ENCODE results near the gene MT1X.
"Not testable (repeated sequence)": the region's sequence is repeated elsewhere in the genome, so short reads cannot be mapped to it uniquely, and the experiment has no call there.

DNA sequence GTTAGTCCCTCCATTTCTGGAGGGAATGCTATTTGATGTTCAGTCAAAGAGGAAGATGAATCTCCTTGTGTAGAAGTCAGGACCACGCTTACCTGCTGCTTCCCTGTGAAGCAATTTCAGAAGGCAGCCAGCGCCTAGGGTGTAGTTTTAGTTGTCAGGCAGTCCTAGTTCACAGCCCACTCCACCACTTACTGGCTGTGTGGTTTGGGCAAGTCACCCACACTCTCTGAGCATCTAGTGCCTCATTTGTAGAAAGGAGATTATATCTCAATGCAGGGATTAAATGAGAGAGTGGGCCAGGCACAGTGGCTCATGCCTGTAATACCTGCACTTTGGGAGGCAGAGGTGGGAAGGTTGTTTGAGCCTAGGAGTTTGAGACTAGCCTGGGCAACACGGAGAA lies 10.1 kb upstream of the MT1X start:
- not testable (repeated sequence) for TF ChIP-seq CTCF, POLR2AphosphoS5, POLR2A (IDR thresholded peaks at IDR 0.05)
